ENCODE data around the gene MOCS1.

The MOCS1 gene

GRCh38 chr6:39922821-39923220, 11.4 kb downstream of the MOCS1 start:
- DNase-seq (ENCODE audit: low spot score): no peak
- in situ Hi-C loops (cut with MboI; ENCODE audit: low pct_unique_long_range_greater_than_20kb, low sequenced_read_pairs, unreplicated experiment): no loop called here
- no peak for TF ChIP-seq CTCF (IDR thresholded peaks at IDR 0.05; ENCODE audit: extremely low read depth, insufficient read depth, missing control alignments)

- no peak for DNase-seq (ENCODE audit: low spot score)
- in situ Hi-C loops (cut with MboI; ENCODE audit: low pct_unique_long_range_greater_than_20kb, low sequenced_read_pairs, unreplicated experiment): no loop called here
- no peak for TF ChIP-seq CTCF (IDR thresholded peaks at IDR 0.05; ENCODE audit: extremely low read depth, insufficient read depth, missing control alignments)
These were observed 14.1 kb downstream of the MOCS1 start for GRCh38 chr6:39920157-39920556.

- in situ Hi-C loops (cut with MboI; ENCODE audit: low pct_unique_long_range_greater_than_20kb, low sequenced_read_pairs, unreplicated experiment): no loop called here
- DNase-seq (ENCODE audit: low spot score): no peak
- no peak for TF ChIP-seq CTCF (IDR thresholded peaks at IDR 0.05; ENCODE audit: extremely low read depth, insufficient read depth, missing control alignments)
These were observed 15.4 kb downstream of the MOCS1 start for GRCh38 chr6:39918831-39919230.

GRCh38 chr6:39917981-39918380, 16.3 kb downstream of the MOCS1 start:
- TF ChIP-seq CTCF (IDR thresholded peaks at IDR 0.05; ENCODE audit: extremely low read depth, insufficient read depth, missing control alignments): no peak
- in situ Hi-C loops (cut with MboI; ENCODE audit: low pct_unique_long_range_greater_than_20kb, low sequenced_read_pairs, unreplicated experiment): no loop called here
- no peak for DNase-seq (ENCODE audit: low spot score)

GRCh38 chr6:39917329-39917728, 16.9 kb downstream of the MOCS1 start:
- TF ChIP-seq CTCF (IDR thresholded peaks at IDR 0.05; ENCODE audit: extremely low read depth, insufficient read depth, missing control alignments): no peak
- in situ Hi-C loops (cut with MboI; ENCODE audit: low pct_unique_long_range_greater_than_20kb, low sequenced_read_pairs, unreplicated experiment): no loop called here
- no peak for DNase-seq (ENCODE audit: low spot score)

GRCh38 chr6:39915866-39916265, 18.4 kb downstream of the MOCS1 start:
- DNase-seq (ENCODE audit: low spot score): no peak
- in situ Hi-C loops (cut with MboI; ENCODE audit: low pct_unique_long_range_greater_than_20kb, low sequenced_read_pairs, unreplicated experiment): no loop called here
- TF ChIP-seq CTCF (IDR thresholded peaks at IDR 0.05; ENCODE audit: extremely low read depth, insufficient read depth, missing control alignments): no peak

- no peak for DNase-seq (ENCODE audit: low spot score)
- no peak for TF ChIP-seq CTCF (IDR thresholded peaks at IDR 0.05; ENCODE audit: extremely low read depth, insufficient read depth, missing control alignments)
- in situ Hi-C loops (cut with MboI; ENCODE audit: low pct_unique_long_range_greater_than_20kb, low sequenced_read_pairs, unreplicated experiment): no loop called here
These were observed 20.0 kb downstream of the MOCS1 start for GRCh38 chr6:39914239-39914638.

Data from GM13977 (cell line).